ENCODE data around the gene GLA. TPM values are rescaled to one million over a fixed set of nuclear protein-coding genes. Genes with fewer than 3 reads are reported as not detected.

Gene GLA
- total and polyA plus RNA-seq, 2 of the 8 experiments (the other 6 are each of a cell fraction or from before 2014, with no cell fraction given): 33.6 to 47.3 TPM

DNA sequence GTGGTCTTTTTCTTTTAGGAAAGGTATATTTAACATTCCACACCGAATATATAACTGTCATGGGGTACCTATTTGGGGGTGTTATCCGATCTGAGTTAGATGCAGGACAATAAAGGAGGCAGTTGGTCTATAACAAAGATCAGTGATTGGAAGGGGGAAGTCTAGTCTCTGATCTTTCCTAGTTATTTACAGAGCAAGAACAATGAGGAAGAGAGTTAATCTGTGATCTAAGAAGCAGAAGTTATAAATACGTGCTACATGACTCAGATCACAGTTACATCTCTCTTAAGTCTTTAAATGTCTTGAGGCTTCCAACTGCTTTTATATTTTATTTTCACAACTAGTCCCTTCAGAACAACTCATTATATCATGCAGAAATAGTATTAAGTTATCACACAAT, 44.3 kb upstream of the GLA start:
- Histone ChIP-seq H3K79me1 (ENCODE audit: low read depth, low read length) (no peaks in the 10 kb centered on the region), H3K9me3 (ENCODE audit: insufficient read depth in 2 of 2, low read depth in 1 of 2, low read length in 1 of 2) (no peaks in the 10 kb centered on the region), H3K36me3 (ENCODE audit: control insufficient read depth in 2 of 4, insufficient read depth in 4 of 4, low read length in 3 of 4) (no peaks in the 10 kb centered on the region), H2BK20ac (ENCODE audit: low read length) (no peak overlapping the region), H2BK120ac (replicated peaks; ENCODE audit: low read depth, low read length) (no peak overlapping the region), H3K27ac (ENCODE audit: low read depth, low read length) (no peak overlapping the region), H3K23ac (ENCODE audit: insufficient read length) (no peak overlapping the region), H4K20me1 (replicated peaks in 1 of 2; ENCODE audit: control insufficient read depth in 1 of 2, insufficient read depth in 2 of 2, low read length in 2 of 2) (no peaks in the 10 kb centered on the region), H3K4me3 (ENCODE audit: extremely low read depth in 1 of 4, insufficient read depth in 2 of 4, low read depth in 3 of 4, low read length in 4 of 4) (no peak overlapping the region), H2AK5ac (ENCODE audit: low read depth, low read length) (no peak overlapping the region), H3K4me1 (replicated peaks in 1 of 4; ENCODE audit: control insufficient read depth in 3 of 4, insufficient read depth in 4 of 4, low read length in 3 of 4) (no peaks in the 10 kb centered on the region), H3K18ac (ENCODE audit: extremely low read depth, low read length) (no peak overlapping the region), H4K8ac (ENCODE audit: extremely low read depth, insufficient read depth, low read length) (no peak overlapping the region), H2BK5ac (ENCODE audit: low read depth, low read length) (no peak overlapping the region), H3K14ac (ENCODE audit: insufficient read length) (no peak overlapping the region), H3K27me3 (replicated peaks in 1 of 4; ENCODE audit: control insufficient read depth in 3 of 4, extremely low read depth in 1 of 4, insufficient read depth in 3 of 4, low read length in 3 of 4) (no peaks in the 10 kb centered on the region), H3K9ac (replicated peaks in 1 of 4; ENCODE audit: extremely low read depth in 1 of 4, low read depth in 3 of 4, low read length in 3 of 4) (no peak overlapping the region), H2AFZ (ENCODE audit: low read length) (no peak overlapping the region), H3K56ac (replicated peaks; ENCODE audit: insufficient read length, low read depth, low read length) (no peak overlapping the region), H3K4ac (replicated peaks; ENCODE audit: insufficient read length, low read depth, low read length) (no peak overlapping the region), H2BK12ac (ENCODE audit: low read depth, low read length) (no peak overlapping the region), H3K23me2 (ENCODE audit: low read depth, low read length) (no peaks in the 10 kb centered on the region), H3K4me2 (ENCODE audit: insufficient read depth in 1 of 2, low read depth in 2 of 2, low read length in 2 of 2) (no peak overlapping the region), H4K5ac (ENCODE audit: insufficient read length, low read depth, low read length) (no peak overlapping the region), H2BK15ac (ENCODE audit: low read length) (no peak overlapping the region), H4K91ac (replicated peaks; ENCODE audit: insufficient read length, low read length) (no peak overlapping the region), H3K79me2 (ENCODE audit: control insufficient read depth in 1 of 2, insufficient read depth in 2 of 2, low read length in 2 of 2) (no peaks in the 10 kb centered on the region)
- TF ChIP-seq YY1 (IDR thresholded peaks at IDR 0.05; ENCODE audit: low read depth, low read length) (no peak), GABPA (IDR thresholded peaks at IDR 0.05; ENCODE audit: borderline replicate concordance, insufficient read depth, low read length) (no peak)
- ChIA-PET CTCF (ENCODE audit: partially characterized antibody) (no interaction called here), POLR2A (ENCODE audit: partially characterized antibody) (no interaction called here)
- no peak for DNase-seq (ENCODE audit: low read depth in 1 of 2, low spot score in 2 of 2)
- no peak for FAIRE-seq
- 91% methylated on average over 3 of the region's 3 CpGs; no CpG with 5 or more reads in 1 of the 2 experiments for WGBS, 2 experiments (ENCODE audit: extremely low coverage in 1 of 2, insufficient coverage in 1 of 2, insufficient read length in 1 of 2, insufficient replicate concordance in 2 of 2, low coverage in 1 of 2, low lambda C conversion rate in 2 of 2, missing lambda C conversion rate in 1 of 2)
